MM.1S (cell line): Measurements from ENCODE around the gene SLC5A6.

Source experiments
- EZH2 ChIP-seq: fragments of 300-600 bp; sonication (generic); optimal IDR thresholded peaks from 2 replicates; pipeline ENCODE3; 2017; ENCODE audit warnings: low read depth, mild to moderate bottlenecking, antibody characterized with exemption, low read length, mixed read lengths
- TF ChIP-seq, protein P1 (sequence below): fragments of 300-600 bp; sonication (generic); IDR thresholded peaks from 2 replicates; pipeline ENCODE4 v1.5.1; 2016; ENCODE audit warnings: antibody characterized with exemption, low read length, mixed read lengths

DNA sequence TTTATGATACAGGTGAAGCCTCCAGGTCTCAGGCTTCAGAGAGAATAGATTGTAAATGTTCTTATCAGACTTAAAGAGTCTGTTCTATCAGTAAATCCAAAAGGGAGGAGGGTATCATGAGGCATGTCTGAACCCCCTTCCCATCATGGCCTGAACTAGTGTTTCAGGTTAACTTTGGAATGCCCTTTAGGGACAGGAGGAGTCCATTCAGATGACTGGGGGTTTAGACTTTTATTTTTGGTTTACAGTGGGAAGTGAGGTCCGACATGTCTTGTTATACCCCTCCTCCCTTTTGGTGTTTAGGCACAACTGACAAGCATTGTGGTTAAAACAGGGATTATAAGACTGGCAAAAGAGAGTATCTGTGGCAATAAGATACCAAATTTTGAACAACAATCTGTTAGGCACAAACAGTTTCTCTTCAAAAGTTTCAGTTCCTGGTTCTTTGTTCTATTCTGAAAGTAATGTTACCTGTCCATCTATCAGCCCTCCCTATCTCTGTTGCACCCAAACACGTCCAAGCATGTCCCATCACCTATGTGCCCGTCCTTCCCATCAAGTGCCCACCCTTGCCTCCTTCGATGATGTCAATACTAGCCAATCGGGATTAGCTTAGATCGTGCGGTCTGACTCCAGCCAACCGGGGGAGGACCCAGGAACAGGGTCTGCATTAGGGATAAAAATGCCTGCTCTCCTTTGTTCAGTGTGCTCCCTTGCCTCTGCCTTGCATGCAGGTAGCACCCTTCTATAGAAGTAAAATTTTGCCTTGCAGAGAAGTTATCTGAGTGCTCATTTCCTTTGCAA lies 46.9 kb downstream of the SLC5A6 start:
- TF ChIP-seq, protein P1, sequence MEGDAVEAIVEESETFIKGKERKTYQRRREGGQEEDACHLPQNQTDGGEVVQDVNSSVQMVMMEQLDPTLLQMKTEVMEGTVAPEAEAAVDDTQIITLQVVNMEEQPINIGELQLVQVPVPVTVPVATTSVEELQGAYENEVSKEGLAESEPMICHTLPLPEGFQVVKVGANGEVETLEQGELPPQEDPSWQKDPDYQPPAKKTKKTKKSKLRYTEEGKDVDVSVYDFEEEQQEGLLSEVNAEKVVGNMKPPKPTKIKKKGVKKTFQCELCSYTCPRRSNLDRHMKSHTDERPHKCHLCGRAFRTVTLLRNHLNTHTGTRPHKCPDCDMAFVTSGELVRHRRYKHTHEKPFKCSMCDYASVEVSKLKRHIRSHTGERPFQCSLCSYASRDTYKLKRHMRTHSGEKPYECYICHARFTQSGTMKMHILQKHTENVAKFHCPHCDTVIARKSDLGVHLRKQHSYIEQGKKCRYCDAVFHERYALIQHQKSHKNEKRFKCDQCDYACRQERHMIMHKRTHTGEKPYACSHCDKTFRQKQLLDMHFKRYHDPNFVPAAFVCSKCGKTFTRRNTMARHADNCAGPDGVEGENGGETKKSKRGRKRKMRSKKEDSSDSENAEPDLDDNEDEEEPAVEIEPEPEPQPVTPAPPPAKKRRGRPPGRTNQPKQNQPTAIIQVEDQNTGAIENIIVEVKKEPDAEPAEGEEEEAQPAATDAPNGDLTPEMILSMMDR, result no peak
- no peak for TF ChIP-seq EZH2
